Nephron (organoid): Measurements from ENCODE around the gene MYBPC3.

Source experiments
- H3K27ac Mint-ChIP-seq, 3 experiments: 2 replicates each; pipeline ENCODE4 v1.8.0; 2020; ENCODE audit warnings: mixed read lengths in 3 of 3, mild to moderate bottlenecking in 2 of 3, moderate library complexity in 1 of 3
- H3K27me3 Mint-ChIP-seq: 2 replicates; pipeline ENCODE4 v1.8.0; 2021; ENCODE audit warnings: low read depth, mild to moderate bottlenecking, moderate library complexity, mixed read lengths
- H3K36me3 Mint-ChIP-seq: 2 replicates; pipeline ENCODE4 v1.8.0; 2020; ENCODE audit warnings: low read depth, mixed read lengths
- H3K4me1 Mint-ChIP-seq: 2 replicates; pipeline ENCODE4 v1.8.0; 2020; ENCODE audit warnings: mixed read lengths
- H3K4me3 Mint-ChIP-seq, 3 experiments: 2 replicates each; pipeline ENCODE4 v1.8.0; 2020; ENCODE audit warnings: mild to moderate bottlenecking in 3 of 3, mixed read lengths in 3 of 3, moderate library complexity in 2 of 3
- H3K9me3 Mint-ChIP-seq: 2 replicates; pipeline ENCODE4 v1.8.0; 2020; ENCODE audit warnings: mixed read lengths
- CTCF ChIP-seq, 3 experiments: fragments of 200-600 bp; sonication (generic); IDR thresholded peaks; one replicate each; pipeline ENCODE4 v1.5.0; 2021; ENCODE audit warnings: antibody characterized with exemption in 3 of 3; ENCODE audit not compliant: unreplicated experiment in 3 of 3

MYBPC3 gene

GRCh38 chr11:47379317-47379716, 26.8 kb upstream of the MYBPC3 start:
- no peak for TF ChIP-seq CTCF (IDR thresholded peaks at IDR 0.05; ENCODE audit: unreplicated experiment in 3 of 3)
- Mint-ChIP-seq H3K36me3 (no peaks in the 10 kb centered on the region), H3K4me1 (no peaks in the 10 kb centered on the region), H3K4me3 (no peak overlapping the region), H3K27ac (no peak overlapping the region), H3K9me3 (no peaks in the 10 kb centered on the region), H3K27me3 (no peaks in the 10 kb centered on the region)

DNA sequence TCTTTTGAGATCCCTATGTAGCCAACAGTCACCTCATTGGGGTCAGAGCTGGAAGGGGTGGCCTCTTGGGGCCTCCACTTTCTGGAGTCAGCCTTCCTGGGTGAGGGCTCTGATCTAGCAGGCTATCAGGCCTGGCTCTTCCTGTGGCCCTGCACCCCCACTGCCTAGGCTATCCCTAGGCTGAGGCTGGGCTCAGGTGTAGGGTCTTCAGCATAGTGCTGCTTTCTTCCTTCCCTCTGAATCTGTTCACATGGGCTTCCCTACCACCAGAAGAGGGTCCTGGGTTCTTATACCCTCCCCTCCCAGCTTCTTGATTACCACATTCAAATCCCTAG, 26.3 kb upstream of the MYBPC3 start:
- Mint-ChIP-seq H3K4me3 (no peak overlapping the region), H3K27ac (no peak overlapping the region), H3K36me3 (no peaks in the 10 kb centered on the region), H3K4me1 (no peaks in the 10 kb centered on the region), H3K27me3 (no peaks in the 10 kb centered on the region), H3K9me3 (no peaks in the 10 kb centered on the region)
- TF ChIP-seq CTCF (IDR thresholded peaks at IDR 0.05; ENCODE audit: unreplicated experiment in 3 of 3): no peak

DNA sequence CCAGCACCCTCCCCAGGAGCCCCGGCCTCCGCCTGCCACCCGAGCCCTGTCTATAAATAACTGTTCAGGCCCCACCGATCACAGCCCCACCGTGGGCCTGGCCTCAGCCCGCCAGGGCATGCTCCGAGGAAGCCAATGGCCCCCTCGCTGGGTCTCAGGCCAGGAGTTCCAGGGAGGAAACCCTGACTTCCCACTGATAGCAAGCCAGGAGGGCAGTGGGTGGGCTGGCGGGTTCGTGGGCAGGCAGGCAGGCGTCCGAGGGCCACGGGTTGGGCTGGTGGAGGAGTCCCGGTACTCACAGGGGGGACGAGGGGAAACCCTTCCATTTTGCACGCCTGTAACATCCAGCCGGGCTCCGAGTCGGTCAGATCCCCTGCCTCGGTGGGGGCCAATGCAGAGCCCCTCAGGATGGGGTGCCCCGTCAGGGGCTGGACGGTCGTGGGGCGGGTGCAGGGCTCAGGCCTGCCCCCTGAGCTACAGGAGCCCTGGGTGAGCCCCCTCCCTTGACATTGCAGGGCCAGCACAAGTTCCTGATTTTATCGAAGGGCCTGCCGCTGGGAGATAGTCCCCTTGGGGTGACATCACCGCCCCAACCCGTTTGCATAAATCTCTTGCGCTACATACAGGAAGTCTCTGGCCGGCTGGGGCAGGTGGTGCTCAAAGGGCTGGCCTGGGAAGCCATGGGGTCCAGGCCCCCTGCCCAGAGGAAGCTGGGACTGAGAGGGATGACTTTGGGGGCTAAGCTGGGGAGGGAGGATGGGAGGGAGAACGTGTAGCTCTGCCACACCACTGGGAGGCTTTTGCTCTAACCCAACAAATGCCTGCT, 25.7 kb upstream of the MYBPC3 start, which contains the start of gene SPI1:
Gene SPI1 (minus strand): TSS at position 538 of the 826 bp plus-strand sequence. CDS start 194 bp downstream, at position 344.
- no peaks in the 10 kb centered on the region for H3K4me1 Mint-ChIP-seq
- no peaks in the 10 kb centered on the region for H3K27me3 Mint-ChIP-seq
- H3K4me3 Mint-ChIP-seq: no peak within 1 kb of the TSS
- H3K36me3 Mint-ChIP-seq: no peaks in the 10 kb centered on the region
- H3K27ac Mint-ChIP-seq: no peak within 1 kb of the TSS
- TF ChIP-seq CTCF (IDR thresholded peaks at IDR 0.05; ENCODE audit: unreplicated experiment in 3 of 3): no peak
- H3K9me3 Mint-ChIP-seq: no peaks in the 10 kb centered on the region

- Mint-ChIP-seq H3K4me1 (no peaks in the 10 kb centered on the region), H3K27ac (no peak overlapping the region), H3K27me3 (peaks cover 4% of the 10 kb centered on the region), H3K9me3 (no peaks in the 10 kb centered on the region), H3K36me3 (no peaks in the 10 kb centered on the region), H3K4me3 (no peak overlapping the region)
- TF ChIP-seq CTCF (IDR thresholded peaks at IDR 0.05; ENCODE audit: unreplicated experiment in 3 of 3): no peak
These were observed 25.1 kb upstream of the MYBPC3 start for GRCh38 chr11:47377571-47378009.

- Mint-ChIP-seq H3K4me3 (no peak overlapping the region), H3K27ac (peak overlapping the region in 1 of 3 experiments; percentile 49), H3K4me1 (no peaks in the 10 kb centered on the region), H3K27me3 (peaks cover 6% of the 10 kb centered on the region), H3K9me3 (no peaks in the 10 kb centered on the region), H3K36me3 (no peaks in the 10 kb centered on the region)
- no peak for TF ChIP-seq CTCF (IDR thresholded peaks at IDR 0.05; ENCODE audit: unreplicated experiment in 3 of 3)
These were observed 24.2 kb upstream of the MYBPC3 start for GRCh38 chr11:47376525-47377371.
